Measurements from ENCODE around the gene SLC25A1. TPM values are rescaled to one million over a fixed set of nuclear protein-coding genes. Genes with fewer than 3 reads are reported as not detected.

Gene SLC25A1
- total and polyA plus RNA-seq, 2 donors from 2014 or later: 62.6 to 128 TPM

- TF ChIP-seq CTCF (IDR thresholded peaks at IDR 0.05; ENCODE audit: borderline replicate concordance, extremely low read depth, insufficient read depth): no peak
- Histone ChIP-seq H3K27ac (ENCODE audit: low read depth in 2 of 2, low read length in 2 of 2) (no peak overlapping the region), H3K9me3 (ENCODE audit: control insufficient read depth in 2 of 3, insufficient read depth in 1 of 3, low read length in 3 of 3) (no peaks in the 10 kb centered on the region), H3K36me3 (ENCODE audit: control insufficient read depth in 2 of 3, insufficient read depth in 3 of 3, low read length in 3 of 3) (no peaks in the 10 kb centered on the region), H3K9ac (ENCODE audit: low read length in 3 of 3) (peak overlapping the region in 1 of 3 donors; percentile 39), H3K4me3 (ENCODE audit: low read length in 3 of 3) (peak overlapping the region in 1 of 3 donors; percentile 25), H3K27me3 (ENCODE audit: control insufficient read depth, insufficient read depth, low read length) (peaks cover 16% of the 10 kb centered on the region), H3K4me1 (ENCODE audit: control insufficient read depth in 2 of 3, insufficient read depth in 2 of 3, low read depth in 1 of 3, low read length in 3 of 3) (peaks cover 0 to 33% (median 13%) of the 10 kb centered on the region in 3 donors)
- FAIRE-seq (no peak), DNase-seq (no peak)
- intact Hi-C loops (cut with DNase I): loop anchor here (5.0 kb wide), 1 partner anchor 52 kb away; no protein-coding TSS in a partner anchor
Measured at GRCh38 chr22:19169002-19169946, 9.3 kb downstream of the SLC25A1 start.

- Histone ChIP-seq H3K27ac (ENCODE audit: low read depth in 2 of 2, low read length in 2 of 2) (no peak overlapping the region), H3K36me3 (ENCODE audit: control insufficient read depth in 2 of 3, insufficient read depth in 3 of 3, low read length in 3 of 3) (no peaks in the 10 kb centered on the region), H3K4me1 (ENCODE audit: control insufficient read depth in 2 of 3, insufficient read depth in 2 of 3, low read depth in 1 of 3, low read length in 3 of 3) (peaks cover 0 to 23% (median 10%) of the 10 kb centered on the region in 3 donors), H3K9ac (ENCODE audit: low read length in 3 of 3) (no peak overlapping the region), H3K4me3 (ENCODE audit: low read length in 3 of 3) (no peak overlapping the region), H3K9me3 (ENCODE audit: control insufficient read depth in 2 of 3, insufficient read depth in 1 of 3, low read length in 3 of 3) (no peaks in the 10 kb centered on the region), H3K27me3 (ENCODE audit: control insufficient read depth, insufficient read depth, low read length) (peaks cover 16% of the 10 kb centered on the region)
- intact Hi-C loops (cut with DNase I): loop anchor here (5.0 kb wide), 1 partner anchor 51 kb away; no protein-coding TSS in a partner anchor
- no peak for DNase-seq
- no peak for FAIRE-seq
- no peak for TF ChIP-seq CTCF (IDR thresholded peaks at IDR 0.05; ENCODE audit: borderline replicate concordance, extremely low read depth, insufficient read depth)
Measured at GRCh38 chr22:19168088-19168890, 10.2 kb downstream of the SLC25A1 start.

GRCh38 chr22:19167106-19167869 lies 11.2 kb downstream of the SLC25A1 start:
- H3K9ac ChIP-seq (ENCODE audit: low read length in 3 of 3): no peak overlapping the region
- peaks cover 16% of the 10 kb centered on the region for H3K27me3 ChIP-seq (ENCODE audit: control insufficient read depth, insufficient read depth, low read length)
- no peak for DNase-seq
- TF ChIP-seq CTCF (IDR thresholded peaks at IDR 0.05; ENCODE audit: borderline replicate concordance, extremely low read depth, insufficient read depth): no peak
- no peak overlapping the region for H3K4me3 ChIP-seq (ENCODE audit: low read length in 3 of 3)
- peaks cover 0 to 13% (median under 1%) of the 10 kb centered on the region in 3 donors for H3K4me1 ChIP-seq (ENCODE audit: control insufficient read depth in 2 of 3, insufficient read depth in 2 of 3, low read depth in 1 of 3, low read length in 3 of 3)
- H3K9me3 ChIP-seq (ENCODE audit: control insufficient read depth in 2 of 3, insufficient read depth in 1 of 3, low read length in 3 of 3): no peaks in the 10 kb centered on the region
- FAIRE-seq: no peak
- intact Hi-C loops (cut with DNase I): loop anchor here (5.0 kb wide), 1 partner anchor 50 kb away; no protein-coding TSS in a partner anchor
- no peaks in the 10 kb centered on the region for H3K36me3 ChIP-seq (ENCODE audit: control insufficient read depth in 2 of 3, insufficient read depth in 3 of 3, low read length in 3 of 3)
- H3K27ac ChIP-seq (ENCODE audit: low read depth in 2 of 2, low read length in 2 of 2): no peak overlapping the region
